DMS 273 (cell line): Measurements from ENCODE around the gene LCN10.
A peak's percentile ranks its signal among the peaks of the same experiment; 100 is the strongest.

Experiments
- DNase-seq: peaks from one replicate; lab custom pipeline; 2025; ENCODE audit not compliant: unreplicated experiment; lab: John Stamatoyannopoulos, UW

LCN10 gene

DNA sequence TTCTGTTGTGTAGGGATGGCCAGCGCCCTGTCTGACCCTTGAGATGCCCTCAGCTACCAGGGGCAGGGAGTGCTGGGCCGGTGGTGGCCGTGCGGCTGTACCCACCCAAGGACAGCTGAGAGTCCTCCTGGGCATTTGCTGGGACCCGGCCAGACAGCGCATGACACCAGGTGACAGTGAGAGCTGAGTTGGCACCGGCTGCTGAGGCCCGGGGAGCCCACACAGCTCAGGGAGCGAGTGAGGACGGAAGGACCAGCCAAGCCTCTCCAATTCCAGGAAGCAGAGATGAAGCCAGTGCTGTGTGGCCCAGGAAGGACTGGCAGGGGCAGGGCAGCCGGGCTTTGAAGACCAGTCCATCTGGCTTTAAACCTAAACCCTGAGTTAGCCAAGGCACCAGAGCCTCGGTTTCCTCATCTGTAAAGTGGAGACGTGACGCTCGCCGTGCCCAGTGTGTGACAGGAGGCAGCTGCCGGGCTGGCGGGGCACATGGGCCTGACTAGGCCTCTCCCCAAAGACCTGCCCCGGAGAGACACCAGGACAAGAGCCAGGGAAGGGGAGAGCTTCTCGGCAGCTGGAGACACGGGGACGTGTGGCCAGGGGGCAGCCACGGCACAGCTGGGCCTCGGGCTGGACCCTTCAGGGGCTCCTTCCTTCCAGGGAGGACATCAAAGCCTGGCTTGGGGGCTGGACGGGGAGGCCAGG, 52.5 kb downstream of the LCN10 start:
- peak; percentile 63 for DNase-seq

DNA sequence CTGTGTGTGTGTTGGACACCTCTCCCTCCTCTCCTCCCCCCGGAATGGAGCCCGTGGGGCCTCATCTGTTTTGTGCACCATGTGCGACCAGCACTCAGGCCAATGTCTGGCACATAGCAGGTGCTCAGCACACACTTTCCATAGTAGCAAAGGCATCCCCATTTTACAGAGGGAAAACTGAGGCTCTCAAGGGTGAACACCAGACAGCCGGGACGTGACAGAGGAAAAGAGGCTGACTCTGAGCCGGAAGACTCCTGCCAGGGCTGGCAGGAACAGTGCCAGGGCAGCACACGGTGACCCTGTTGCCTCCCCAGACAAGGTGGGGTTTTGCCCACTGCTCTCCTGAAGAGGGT, 53.7 kb downstream of the LCN10 start:
- no peak for DNase-seq

DNA sequence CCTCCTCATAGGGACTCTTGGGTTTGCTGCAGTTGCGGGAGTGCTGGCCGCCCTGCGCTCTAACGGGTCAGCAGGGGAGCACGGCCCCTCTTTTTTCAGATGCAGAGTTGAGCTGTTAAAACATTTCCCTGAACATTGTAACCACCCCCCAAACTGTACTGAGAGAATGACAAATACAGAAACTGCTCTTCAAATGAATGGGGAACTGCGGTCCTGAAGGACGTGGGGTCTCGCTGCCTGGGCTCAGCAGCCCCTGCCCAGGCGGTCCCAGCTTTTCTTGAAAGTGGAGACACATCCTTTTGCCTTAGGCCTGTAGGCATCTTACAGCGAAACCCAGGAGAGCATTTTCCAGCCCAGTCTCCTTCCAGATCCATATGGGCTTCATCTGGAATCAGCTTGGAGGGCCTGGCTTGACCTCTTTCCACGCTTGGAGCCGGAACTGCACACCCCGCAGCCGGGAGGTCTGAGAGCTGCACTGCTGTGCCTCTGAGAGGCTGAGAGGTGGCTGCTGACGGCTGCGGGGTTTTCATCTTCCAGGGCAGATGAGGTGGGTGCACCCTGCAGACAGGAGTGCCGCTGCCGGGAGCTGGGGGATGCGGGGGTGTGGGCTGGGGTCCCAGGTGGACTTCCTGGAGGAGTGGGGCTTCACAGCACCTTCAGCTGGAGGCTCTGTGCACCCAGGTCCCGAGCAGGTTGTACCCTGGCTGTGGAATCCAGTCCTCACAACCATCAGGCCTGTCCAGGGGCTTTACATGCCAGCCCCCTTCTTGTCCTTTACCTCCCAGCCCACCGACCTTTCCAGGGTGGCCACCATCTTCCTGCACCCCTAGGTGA, 54.2 kb downstream of the LCN10 start:
- no peak for DNase-seq
